ENCODE data around the gene RAB1B.
"Not testable (repeated sequence)": the region's sequence is repeated elsewhere in the genome, so short reads cannot be mapped to it uniquely, and the experiment has no call there.

The RAB1B gene

DNA sequence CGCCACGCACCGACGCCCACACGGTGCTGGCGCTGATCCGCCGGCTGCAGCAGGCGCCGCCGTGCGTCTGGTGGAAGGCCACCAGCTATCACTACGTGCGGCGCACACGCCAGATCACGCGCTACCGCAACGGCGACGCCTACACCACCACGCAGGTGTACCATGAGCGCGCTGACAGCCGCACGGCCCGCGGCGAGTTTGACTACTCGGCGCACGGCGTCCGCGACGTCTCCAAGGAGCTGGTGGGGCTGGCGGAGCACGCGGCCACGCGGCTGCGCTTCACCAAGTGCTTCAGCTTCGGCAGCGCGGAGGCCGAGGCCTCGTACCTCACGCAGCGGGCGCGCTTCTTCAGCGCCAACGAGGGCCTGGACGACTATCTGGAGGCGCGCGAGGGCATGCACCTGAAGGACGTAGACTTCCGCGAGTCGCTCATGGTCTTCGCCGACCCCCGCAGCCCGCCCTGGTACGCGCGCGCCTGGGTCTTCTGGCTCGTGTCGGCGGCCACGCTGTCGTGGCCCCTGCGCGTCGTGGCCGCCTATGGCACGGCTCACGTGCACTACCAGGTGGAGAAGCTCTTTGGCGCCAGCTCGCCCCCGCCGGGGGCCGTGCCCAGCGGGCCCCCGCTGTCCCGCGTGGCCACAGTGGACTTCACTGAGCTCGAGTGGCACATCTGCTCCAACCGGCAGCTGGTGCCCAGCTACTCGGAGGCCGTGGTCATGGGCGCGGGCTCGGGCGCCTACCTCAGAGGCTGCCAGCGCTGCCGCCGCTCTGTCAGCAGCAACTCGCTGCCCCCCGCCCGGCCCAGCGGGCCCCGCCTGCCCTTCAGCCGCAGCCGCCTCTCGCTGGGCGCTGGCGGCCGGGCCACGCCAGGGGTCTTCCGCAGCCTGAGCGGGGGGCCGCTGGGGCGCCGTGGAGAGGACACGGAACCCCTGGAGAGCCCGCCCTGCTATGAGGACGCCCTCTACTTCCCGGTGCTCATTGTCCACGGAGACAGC, 26.5 kb downstream of the RAB1B start:
- in situ Hi-C loops (cut with MboI; ENCODE audit: low sequenced_read_pairs): no loop called here

DNA sequence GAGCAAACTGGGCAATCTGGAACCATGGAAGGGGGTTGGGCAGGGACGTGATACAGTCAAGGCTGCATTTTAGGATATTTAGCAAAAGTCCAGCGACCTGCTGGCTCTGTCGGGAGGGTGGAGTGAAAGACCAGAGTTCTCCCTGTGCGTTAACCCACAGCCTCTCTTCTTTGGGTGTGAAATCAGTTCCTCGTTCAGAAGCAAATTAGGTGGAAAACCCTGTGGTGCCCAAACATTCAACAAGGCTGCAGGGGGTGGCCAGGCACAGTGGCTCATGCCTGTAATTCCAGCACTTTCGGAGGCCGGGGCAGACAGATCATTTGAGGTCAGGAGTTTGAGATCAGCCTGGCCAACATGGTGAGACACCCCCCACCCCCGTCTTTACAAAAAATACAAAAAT, 29.2 kb downstream of the RAB1B start:
- in situ Hi-C loops (cut with MboI; ENCODE audit: low sequenced_read_pairs): no loop called here

DNA sequence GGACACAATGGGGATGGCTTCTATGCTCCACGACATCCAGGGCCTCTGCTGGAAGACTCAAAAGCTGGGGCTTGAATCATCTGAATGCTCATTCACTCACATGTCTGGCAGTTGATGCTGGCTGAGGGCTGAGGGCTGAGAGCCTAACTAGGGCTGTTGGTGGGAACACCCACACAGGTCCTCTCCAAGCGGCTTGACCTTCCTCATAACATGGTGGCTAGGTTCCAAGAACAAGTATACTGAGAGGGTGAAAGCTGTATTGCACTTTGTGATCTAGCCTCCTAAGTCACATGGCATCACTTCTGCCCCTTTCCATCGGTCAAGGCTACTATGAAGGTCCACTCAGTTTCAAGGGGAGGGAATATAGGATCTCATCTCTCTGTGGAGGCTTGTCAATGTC, 30.7 kb downstream of the RAB1B start:
- in situ Hi-C loops (cut with MboI; ENCODE audit: low sequenced_read_pairs): no loop called here

DNA sequence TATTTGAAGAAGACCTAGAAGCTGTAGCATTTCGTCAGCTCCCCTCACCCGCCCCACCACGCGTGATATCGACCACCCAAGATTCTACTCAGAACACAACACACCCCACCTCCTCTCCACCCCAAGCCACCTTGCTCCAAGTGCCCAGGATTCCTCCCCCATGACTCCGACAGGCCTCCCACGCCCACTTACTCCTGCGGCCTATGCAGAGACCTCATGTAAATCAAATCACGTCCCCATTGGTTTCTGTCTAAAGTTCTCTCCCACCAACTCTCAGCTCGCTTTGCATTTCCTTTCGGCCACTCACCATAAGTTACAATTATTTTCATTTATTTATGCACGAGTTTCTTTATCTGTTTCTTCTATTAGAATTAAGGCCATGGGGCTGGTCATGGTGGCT, 34.2 kb downstream of the RAB1B start:
- in situ Hi-C loops (cut with MboI; ENCODE audit: low sequenced_read_pairs): loop anchor here (10.0 kb wide), 1 partner anchor 82 kb away; no protein-coding TSS in a partner anchor

DNA sequence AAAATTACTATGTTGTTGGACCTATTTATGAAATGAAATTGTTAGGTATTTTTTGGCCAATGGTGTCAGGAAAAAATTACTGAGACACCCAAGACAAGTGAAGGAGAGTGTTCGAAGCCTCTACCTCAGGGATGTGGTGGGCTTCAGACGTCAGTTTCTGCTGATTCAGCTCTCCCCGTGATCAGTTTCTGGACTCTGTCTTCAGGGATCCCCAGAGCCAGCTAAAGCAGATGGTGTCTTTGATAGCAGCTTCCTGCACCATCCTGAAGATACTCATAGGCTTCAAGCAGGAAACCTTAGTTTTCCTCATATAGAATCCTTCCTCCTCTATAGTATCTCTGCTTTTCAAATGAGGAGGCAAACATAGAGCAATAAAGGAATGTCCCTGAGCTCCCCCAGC, 41.0 kb downstream of the RAB1B start:
- in situ Hi-C loops (cut with MboI; ENCODE audit: low sequenced_read_pairs): loop anchor here (10.0 kb wide), 1 partner anchor 75 kb away; no protein-coding TSS in a partner anchor

DNA sequence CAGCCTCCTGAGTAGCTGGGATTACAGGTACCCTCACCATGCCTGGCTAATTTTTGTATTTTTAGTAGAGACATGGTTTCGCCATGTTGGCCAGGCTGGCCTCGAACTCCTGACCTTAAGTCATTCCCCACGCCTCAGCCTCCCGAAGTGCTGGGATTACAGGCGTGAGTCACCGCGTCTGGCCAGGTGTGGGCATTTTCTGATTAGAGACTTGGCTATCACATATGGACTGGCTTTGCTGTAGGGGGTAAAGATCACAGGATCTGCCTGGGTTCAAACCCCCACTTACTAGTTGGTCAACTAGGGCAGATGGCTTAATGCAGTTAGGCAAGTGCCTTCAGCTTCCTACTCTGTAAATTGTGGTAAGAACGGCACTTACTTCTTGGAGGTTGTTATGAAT, 41.9 kb downstream of the RAB1B start:
- in situ Hi-C loops (cut with MboI; ENCODE audit: low sequenced_read_pairs): no loop called here

DNA sequence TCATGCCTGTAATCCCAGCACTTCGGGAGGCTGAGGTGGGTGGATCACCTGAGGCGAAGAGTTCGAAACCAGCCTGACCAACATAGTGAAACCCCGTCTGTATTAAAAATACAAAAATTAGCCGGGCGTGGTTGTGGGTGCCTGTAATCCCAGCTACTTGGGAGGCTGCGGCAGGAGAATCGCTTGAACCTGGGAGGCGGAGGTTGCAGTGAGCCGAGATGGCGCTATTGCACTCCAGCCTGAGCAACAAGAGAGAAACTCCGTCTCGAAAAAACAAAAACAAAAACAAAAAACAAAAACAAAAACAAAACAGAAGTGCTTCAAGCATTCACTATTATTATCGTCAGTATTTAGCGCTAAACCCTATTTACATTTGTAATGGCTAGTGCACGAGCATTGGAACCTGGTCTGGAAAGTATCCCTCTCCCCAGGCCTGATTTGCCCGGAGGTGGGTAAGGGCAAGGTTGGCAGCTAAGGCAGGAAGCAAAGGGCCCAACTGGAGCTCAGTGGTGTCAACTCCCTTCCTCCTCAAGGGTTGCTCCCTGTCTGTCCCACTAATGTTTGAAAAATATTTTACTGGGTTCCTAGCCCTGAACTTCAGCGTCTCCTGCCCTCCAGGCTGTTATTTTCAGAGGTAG, 42.5 kb downstream of the RAB1B start:
- in situ Hi-C loops (cut with MboI; ENCODE audit: low sequenced_read_pairs): not testable (repeated sequence)

DNA sequence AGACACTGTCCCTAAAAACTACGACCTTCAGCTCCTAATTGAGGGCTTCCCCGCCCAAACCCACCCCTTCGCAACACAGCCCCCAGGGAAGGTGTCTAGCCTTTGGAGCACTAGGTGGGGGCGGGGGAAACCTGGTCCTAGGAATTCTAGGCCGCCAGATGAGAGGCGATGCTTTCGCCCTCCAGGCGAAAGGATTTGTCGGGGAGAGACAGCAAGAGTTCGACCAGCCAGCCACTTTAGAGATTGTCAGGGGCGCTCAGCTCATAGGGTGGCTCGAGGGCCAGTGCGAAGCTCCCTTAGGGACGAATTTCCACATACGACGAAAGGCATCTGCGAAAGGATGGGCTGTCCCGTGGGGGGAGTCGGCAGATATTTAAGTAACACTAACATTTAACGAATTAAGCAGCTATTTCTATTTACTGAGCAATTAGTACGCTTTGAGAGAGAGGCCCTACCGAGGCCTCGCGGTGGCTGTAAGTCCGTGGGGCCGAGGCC, 43.1 kb downstream of the RAB1B start:
- in situ Hi-C loops (cut with MboI; ENCODE audit: low sequenced_read_pairs): no loop called here

DNA sequence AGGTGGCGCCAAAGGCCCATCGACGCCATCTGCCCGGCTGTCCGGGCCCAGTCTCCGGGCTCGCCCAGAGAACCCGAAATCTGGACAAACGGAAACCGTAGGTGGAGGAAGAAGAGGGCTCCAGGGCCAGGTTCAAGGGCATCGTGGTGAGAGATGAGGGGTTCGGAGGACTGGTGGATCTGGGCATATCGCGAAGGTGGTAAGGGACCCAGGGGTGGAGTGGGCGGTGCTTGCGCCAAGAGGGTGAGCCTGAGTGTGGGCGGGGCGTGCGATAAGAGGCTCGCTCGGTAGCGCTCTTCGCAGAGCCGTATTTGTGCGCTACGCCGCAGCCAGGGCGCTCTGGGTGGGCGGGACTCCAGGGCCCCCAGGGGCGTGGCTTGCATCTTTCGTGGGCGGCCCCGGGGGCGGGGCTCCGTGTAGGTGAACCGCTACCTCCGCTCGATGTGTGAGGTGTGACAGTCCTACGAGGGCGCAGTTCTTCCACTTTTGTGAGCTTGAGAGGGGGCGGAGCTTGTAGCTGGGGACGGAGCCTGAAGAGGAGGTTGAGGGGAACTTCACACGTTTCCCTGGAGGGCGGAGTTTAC, 43.6 kb downstream of the RAB1B start:
- in situ Hi-C loops (cut with MboI; ENCODE audit: low sequenced_read_pairs): no loop called here

DNA sequence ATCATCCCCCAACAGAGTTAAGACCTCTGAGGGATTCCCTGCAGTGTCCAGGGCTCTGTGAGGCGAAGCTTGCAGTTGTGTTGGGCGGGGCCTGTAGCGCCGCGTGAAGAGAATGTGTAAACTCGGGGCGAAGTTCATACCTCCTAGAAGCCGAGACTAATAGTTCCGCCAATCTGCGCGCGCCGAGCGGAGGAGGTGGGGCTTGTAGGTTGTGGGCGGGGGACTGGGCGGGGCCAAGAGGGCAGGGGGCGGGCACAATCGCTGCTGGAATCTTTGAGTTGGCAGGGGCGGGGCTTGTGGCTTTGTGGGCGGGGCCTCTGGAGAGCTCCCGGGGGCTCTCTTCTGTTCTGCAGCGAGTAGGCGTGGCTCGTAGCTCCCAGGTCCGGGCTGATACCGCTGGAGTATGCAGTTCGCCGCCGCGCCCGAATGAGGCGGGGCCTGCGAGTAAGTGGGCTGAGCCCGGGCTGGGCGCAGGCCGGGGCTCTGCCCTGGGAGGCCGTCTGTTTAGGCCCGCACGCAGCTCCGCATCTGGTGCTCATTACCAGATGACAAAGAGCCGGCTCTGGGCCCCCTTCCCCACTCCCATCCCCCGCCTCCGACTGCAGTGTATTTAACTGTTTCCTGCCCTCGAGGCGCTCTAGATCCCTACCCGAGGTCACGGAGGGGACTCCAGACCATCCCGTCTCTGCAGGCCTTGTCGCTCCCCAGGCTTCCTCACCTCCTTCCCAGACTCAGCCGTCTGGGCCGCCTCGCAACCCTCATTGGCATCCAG, 44.3 kb downstream of the RAB1B start:
- in situ Hi-C loops (cut with MboI; ENCODE audit: low sequenced_read_pairs): no loop called here

DNA sequence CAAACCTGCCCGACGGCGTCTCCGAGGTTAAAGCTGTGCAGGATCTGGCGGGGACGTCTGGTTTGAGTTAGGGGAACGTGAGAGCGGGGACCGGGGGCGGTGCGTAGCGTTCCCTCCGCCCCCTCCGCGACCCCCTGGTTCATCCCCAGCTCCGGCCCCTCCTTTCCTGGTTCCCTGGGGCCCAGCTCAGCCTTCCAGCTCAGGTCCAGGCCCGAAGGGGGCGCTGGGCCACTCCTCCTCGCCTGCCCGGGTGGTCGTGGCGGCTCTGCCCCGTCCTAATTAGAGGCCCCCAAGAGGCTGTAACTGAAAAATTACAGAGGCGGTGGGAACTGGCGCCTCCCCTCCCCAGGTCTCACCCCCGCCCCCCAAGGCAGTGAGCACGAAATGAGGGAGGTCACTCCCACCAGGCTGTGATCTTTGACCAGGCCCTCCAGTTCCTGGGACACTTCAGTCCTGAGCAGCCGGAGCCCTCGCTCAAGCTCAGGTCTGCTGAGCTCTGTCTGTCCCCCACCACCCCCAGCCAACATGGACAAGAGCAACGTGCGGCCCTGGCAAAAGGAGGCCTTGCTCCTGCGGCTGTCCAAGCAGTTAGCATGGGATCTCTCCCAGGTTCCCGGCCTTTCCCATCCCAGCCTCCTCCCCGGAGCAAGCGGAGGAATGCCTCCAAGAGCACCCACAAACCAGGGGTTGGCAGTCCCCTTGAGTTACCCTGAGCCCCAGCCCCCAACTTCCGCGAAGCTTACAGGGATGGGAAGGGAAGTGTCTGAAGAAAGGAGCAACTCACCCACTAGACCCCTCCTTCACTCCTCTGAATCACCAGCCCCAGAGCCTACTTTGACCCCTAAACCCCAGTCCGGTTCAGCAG, 45.1 kb downstream of the RAB1B start:
- in situ Hi-C loops (cut with MboI; ENCODE audit: low sequenced_read_pairs): no loop called here

DNA sequence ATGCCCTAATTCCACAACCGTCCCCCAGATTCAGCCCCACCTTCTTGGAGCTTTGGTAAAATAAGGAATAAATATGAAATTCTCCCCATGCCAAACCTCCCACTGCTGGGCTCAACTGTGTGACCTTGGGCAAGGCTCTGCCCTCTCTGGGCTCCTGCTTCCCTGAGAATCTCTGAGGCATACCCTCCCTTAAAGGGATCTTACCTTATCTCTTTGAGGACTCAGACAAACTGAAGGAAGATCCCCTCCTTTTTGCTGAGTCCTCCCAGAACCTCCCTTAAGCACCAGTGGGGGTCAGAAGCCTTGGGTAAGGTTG, 45.7 kb downstream of the RAB1B start:
- in situ Hi-C loops (cut with MboI; ENCODE audit: low sequenced_read_pairs): no loop called here

DNA sequence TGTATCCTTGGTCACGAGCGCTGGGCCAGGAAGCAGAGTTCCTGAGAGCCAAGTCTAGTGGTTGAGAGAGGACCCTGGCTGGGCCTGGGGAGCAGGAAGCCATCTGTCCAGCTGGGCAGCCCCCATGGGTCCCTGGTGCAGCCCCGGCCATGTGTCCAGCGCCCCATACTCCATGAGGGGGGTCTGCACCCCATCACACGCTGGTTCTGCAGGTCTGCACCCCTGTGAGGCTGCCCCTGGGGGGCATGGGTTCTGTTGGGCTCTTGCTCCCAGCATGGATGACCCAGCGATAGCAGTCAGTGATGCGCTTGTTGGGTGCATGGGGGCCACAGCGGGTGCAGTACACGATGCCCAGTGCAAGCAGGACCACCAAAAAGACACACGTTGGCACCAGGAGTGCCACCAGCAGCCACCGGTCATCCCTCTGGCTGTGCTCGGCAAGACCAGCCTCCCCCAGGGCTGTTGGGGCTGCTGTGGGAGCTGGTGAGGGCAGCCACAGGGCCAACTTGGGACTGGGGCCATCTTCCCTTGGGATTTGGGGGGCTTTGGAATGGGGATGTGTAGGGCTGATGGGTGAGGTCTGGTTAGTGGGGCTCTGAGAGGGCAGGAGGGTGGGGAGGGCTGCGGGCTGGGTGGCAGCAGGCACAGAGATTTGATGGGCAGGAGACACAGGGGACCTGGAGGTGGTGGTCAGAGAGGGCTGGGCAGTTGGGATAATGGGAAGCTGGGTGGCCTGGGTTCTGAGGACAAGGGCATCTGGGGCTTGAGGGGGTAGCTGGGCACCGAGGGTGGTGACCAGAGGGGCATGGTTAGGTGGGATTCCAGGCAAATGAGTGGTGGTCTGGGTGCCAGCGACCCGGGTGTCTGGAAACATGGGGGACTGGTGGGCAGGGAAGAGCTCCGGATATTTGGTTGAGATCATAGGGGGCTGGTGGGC, 46.4 kb downstream of the RAB1B start:
- in situ Hi-C loops (cut with MboI; ENCODE audit: low sequenced_read_pairs): no loop called here

DNA sequence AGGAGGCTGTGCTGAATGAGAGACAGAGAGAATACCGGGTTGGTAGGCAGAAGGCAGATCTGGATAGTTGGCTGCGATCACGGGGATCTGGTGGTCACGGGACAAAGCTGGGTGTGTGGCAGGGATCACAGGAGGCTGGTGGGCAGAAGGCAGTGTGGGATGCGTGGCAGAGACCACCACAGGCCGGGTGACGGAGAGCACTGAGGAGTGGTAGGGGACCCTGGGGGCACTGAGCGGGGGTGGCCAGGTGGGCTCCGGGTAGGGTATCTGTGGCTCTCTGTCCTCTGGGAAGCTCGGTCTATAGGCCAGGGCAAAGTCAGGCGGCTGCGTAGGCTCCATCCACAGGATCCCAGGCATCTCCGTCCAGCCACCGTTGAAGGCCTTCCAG, 47.1 kb downstream of the RAB1B start:
- in situ Hi-C loops (cut with MboI; ENCODE audit: low sequenced_read_pairs): no loop called here

DNA sequence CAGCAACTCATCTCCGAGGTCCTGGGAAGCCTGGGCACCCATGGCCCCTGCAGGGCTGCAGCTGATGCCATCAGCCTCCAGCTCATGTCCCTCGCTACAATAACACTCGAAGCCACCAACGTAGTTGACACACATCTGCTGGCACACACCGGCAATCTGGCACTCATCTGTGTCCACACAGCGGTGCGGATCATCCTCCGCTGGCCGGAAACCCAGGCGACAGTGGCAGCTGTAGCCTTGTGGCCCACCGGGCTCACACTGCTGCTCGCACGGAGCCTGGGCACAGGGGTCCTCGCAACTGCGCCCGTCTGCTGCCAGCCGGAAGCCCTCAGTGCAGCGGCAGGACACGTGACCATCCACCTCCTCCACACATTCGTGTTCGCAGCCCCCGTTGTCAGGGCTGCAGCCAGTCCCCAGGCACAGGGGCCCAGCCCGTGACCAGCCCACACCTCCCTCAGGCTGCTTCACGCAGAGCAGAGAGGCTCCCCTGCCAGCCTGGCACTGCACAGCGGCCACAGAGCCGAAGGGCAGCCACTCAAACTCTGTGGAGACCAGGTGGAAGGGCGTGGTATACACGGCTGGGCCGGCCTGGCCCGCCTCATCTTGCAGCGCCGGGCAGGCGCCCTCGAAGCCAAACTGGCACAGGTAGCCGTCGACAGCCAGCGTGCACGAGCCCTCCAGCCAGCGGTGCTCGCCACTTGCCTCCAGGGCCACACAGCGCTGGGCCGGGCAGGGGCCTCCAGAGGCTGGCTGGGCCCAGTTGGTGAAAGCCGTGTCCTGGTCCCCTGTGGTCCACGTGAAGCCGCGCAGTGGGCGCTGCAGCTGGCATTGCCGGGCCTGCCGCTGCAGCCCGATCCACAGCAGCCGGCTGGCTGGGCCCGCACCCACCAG, 47.7 kb downstream of the RAB1B start:
- in situ Hi-C loops (cut with MboI; ENCODE audit: low sequenced_read_pairs): no loop called here

DNA sequence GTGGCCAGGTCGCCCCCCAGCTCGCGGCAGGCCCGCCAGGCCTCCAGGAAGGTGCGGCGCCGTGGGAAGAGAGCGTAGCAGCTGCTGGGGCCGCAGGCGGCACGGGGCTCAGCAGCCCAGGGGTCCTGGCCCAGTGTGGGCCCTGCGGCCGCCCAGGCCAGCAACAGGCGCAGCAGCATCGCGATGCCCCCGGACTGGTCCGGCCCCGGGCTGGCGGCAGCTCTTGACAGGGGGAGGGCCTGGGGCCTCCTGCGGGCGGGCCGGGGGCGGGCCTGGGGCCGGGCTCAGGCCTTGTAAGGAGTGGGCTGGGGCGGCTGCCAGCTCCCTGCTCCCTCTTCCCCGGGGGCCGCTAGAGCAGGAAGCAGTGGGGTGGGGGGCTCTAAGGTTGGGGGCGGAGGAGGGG, 48.4 kb downstream of the RAB1B start, which contains the start of gene CD248:
CD248 (minus strand) TSS at position 196 of the 403 bp plus-strand sequence; CDS start at position 179, 17 bp downstream.
- in situ Hi-C loops (cut with MboI; ENCODE audit: low sequenced_read_pairs): no loop called here

DNA sequence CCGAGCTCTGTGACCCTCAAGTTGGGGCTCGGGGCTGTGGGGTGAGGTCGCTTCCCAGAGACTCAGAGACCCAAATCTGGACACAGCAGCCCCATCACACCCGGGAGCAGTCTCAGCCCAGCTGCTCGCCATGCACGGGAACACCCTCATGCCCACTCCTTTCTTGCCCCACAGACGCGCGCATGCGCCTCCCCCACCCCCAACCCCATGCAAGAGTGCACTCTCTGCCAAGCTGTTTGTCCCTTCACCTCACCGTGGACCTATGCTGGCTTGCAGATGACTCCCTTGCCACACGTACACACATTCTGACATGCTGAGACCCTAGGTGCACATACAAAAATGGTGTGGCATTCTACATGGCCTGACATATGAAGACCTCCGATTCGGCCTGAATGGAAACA, 48.9 kb downstream of the RAB1B start:
- in situ Hi-C loops (cut with MboI; ENCODE audit: low sequenced_read_pairs): no loop called here

All from HL-60/S4 treated with phorbol 12-myristate 13-acetate at 8.2 ng/mL for 4 days and 3 days (cell line).